Measurements from ENCODE around the gene HLA-DPA1. TPM values are rescaled to one million over a fixed set of nuclear protein-coding genes. Genes with fewer than 3 reads are reported as not detected.

Gene HLA-DPA1
- total and polyA plus RNA-seq, 2 experiments from 2014 or later, result 2.6 to 4.7 TPM

DNA sequence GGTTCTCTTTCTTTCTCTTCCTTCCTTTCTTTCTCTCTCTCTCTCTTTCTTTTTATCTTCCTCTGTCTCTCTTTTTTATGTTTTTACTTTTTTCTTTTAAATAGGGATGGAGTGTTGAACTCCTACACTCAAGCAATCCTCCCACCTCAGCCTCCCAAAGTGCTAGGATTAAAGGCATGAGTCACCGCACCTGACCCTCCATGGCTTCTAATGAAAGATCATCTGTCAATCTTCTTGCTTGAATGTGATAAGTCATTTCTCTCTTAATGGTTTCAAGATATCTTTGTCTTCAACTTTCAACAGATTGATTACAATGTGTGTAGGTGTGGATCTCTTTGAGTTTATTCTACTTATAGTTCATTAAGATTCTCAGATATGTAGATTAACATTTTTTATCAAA, 38.9 kb downstream of the HLA-DPA1 start:
- H3K4me2 ChIP-seq, result no peak overlapping the region
- TF ChIP-seq CTCF (IDR thresholded peaks at IDR 0.05; ENCODE audit: poor library complexity) (no peak), EZH2phosphoT487 (IDR thresholded peaks at IDR 0.05; ENCODE audit: low read depth, severe bottlenecking, unreplicated experiment) (no peak), EZH2 (IDR thresholded peaks at IDR 0.05; ENCODE audit: borderline replicate concordance) (no peak)
- WGBS (ENCODE audit: low lambda C conversion rate, missing lambda C conversion rate), result 100% methylated on average over 1 of the region's 1 CpG
- no peak overlapping the region for H3K27ac ChIP-seq
- H2AFZ ChIP-seq, result no peak overlapping the region
- no peak overlapping the region for H3K4me3 ChIP-seq
- no peaks in the 10 kb centered on the region for H3K79me2 ChIP-seq
- H3K4me1 ChIP-seq (ENCODE audit: insufficient read depth), result no peaks in the 10 kb centered on the region
- no peak for DNase-seq (ENCODE audit: low spot score)
- no peaks in the 10 kb centered on the region for H4K20me1 ChIP-seq (ENCODE audit: insufficient read depth, poor library complexity, severe bottlenecking)
- H3K27me3 ChIP-seq, result peaks cover 8% of the 10 kb centered on the region
- no peaks in the 10 kb centered on the region for H3K36me3 ChIP-seq (replicated peaks; ENCODE audit: insufficient read depth, low read depth)
- H3K9me3 ChIP-seq (ENCODE audit: low read depth), result no peaks in the 10 kb centered on the region
- no peaks in the 10 kb centered on the region for H3K9me2 ChIP-seq (replicated peaks; ENCODE audit: insufficient read depth)

GRCh38 chr6:33030245-33030644, 43.2 kb downstream of the HLA-DPA1 start:
- 41% methylated on average over 3 of the region's 3 CpGs for WGBS (ENCODE audit: low lambda C conversion rate, missing lambda C conversion rate)

GRCh38 chr6:33029328-33030184, 43.9 kb downstream of the HLA-DPA1 start:
- no peak overlapping the region for H3K27ac ChIP-seq
- no peaks in the 10 kb centered on the region for H3K36me3 ChIP-seq (replicated peaks; ENCODE audit: insufficient read depth, low read depth)
- peaks cover 3% of the 10 kb centered on the region for H3K27me3 ChIP-seq
- no peaks in the 10 kb centered on the region for H3K4me1 ChIP-seq (ENCODE audit: insufficient read depth)
- 52% methylated on average over 6 of the region's 6 CpGs for WGBS (ENCODE audit: low lambda C conversion rate, missing lambda C conversion rate)
- H3K4me3 ChIP-seq, result no peak overlapping the region
- no peaks in the 10 kb centered on the region for H3K9me3 ChIP-seq (ENCODE audit: low read depth)
- no peak for TF ChIP-seq CTCF (IDR thresholded peaks at IDR 0.05; ENCODE audit: poor library complexity)
- TF ChIP-seq EZH2phosphoT487 (IDR thresholded peaks at IDR 0.05; ENCODE audit: low read depth, severe bottlenecking, unreplicated experiment), result no peak
- TF ChIP-seq EZH2 (IDR thresholded peaks at IDR 0.05; ENCODE audit: borderline replicate concordance), result no peak
- H3K79me2 ChIP-seq, result no peaks in the 10 kb centered on the region
- no peak for DNase-seq (ENCODE audit: low spot score)
- H2AFZ ChIP-seq, result no peak overlapping the region
- no peak overlapping the region for H3K4me2 ChIP-seq
- no peaks in the 10 kb centered on the region for H4K20me1 ChIP-seq (ENCODE audit: insufficient read depth, poor library complexity, severe bottlenecking)
- no peaks in the 10 kb centered on the region for H3K9me2 ChIP-seq (replicated peaks; ENCODE audit: insufficient read depth)

More at GRCh38 chr6:33030245-33030644, 43.2 kb downstream of the HLA-DPA1 start:
- Histone ChIP-seq H3K9me3 (ENCODE audit: low read depth) (no peaks in the 10 kb centered on the region), H4K20me1 (ENCODE audit: insufficient read depth, poor library complexity, severe bottlenecking) (no peaks in the 10 kb centered on the region), H3K27ac (no peak overlapping the region), H2AFZ (no peak overlapping the region), H3K36me3 (replicated peaks; ENCODE audit: insufficient read depth, low read depth) (no peaks in the 10 kb centered on the region), H3K4me3 (no peak overlapping the region), H3K27me3 (peaks cover 3% of the 10 kb centered on the region), H3K4me1 (ENCODE audit: insufficient read depth) (no peaks in the 10 kb centered on the region), H3K79me2 (no peaks in the 10 kb centered on the region), H3K4me2 (no peak overlapping the region), H3K9me2 (replicated peaks; ENCODE audit: insufficient read depth) (no peaks in the 10 kb centered on the region)
- DNase-seq (ENCODE audit: low spot score), result no peak
- TF ChIP-seq EZH2 (IDR thresholded peaks at IDR 0.05; ENCODE audit: borderline replicate concordance) (no peak), CTCF (IDR thresholded peaks at IDR 0.05; ENCODE audit: poor library complexity) (no peak), EZH2phosphoT487 (IDR thresholded peaks at IDR 0.05; ENCODE audit: low read depth, severe bottlenecking, unreplicated experiment) (no peak)
